GM08714 (cell line): ENCODE measurements around the gene PDE1C.

Experiments
- H3K4me3 ChIP-seq: fragments of 200-500 bp; sonication (Bioruptor generic); 2 replicates; pipeline ENCODE4 v1.5.1; 2014; ENCODE audit warnings: mild to moderate bottlenecking, low read length, inconsistent platforms
- ZNF274 ChIP-seq: IDR thresholded peaks from 2 replicates; pipeline ENCODE4 v1.6.1; 2012; ENCODE audit warnings: mild to moderate bottlenecking, low read depth, low read length

The PDE1C gene

GRCh38 chr7:31741852-31742251, 328.4 kb downstream of the PDE1C start:
- no peak for TF ChIP-seq ZNF274
- H3K4me3 ChIP-seq = no peak overlapping the region

- H3K4me3 ChIP-seq = no peak overlapping the region
- no peak for TF ChIP-seq ZNF274
Observed at GRCh38 chr7:31735991-31736982, 333.9 kb downstream of the PDE1C start.

- no peak overlapping the region for H3K4me3 ChIP-seq
- no peak for TF ChIP-seq ZNF274
Observed at GRCh38 chr7:31734456-31734855, 335.8 kb downstream of the PDE1C start.

GRCh38 chr7:31729195-31729804, 340.9 kb downstream of the PDE1C start:
- no peak overlapping the region for H3K4me3 ChIP-seq
- no peak for TF ChIP-seq ZNF274

GRCh38 chr7:31724696-31725095, 345.5 kb downstream of the PDE1C start:
- no peak for TF ChIP-seq ZNF274
- no peak overlapping the region for H3K4me3 ChIP-seq

GRCh38 chr7:31720366-31720765, 349.8 kb downstream of the PDE1C start:
- no peak for TF ChIP-seq ZNF274
- H3K4me3 ChIP-seq = no peak overlapping the region

- no peak for TF ChIP-seq ZNF274
- H3K4me3 ChIP-seq = no peak overlapping the region
Observed at GRCh38 chr7:31716355-31716754, 353.9 kb downstream of the PDE1C start.

GRCh38 chr7:31710171-31710570, 360.0 kb downstream of the PDE1C start:
- no peak overlapping the region for H3K4me3 ChIP-seq
- no peak for TF ChIP-seq ZNF274

- H3K4me3 ChIP-seq = no peak overlapping the region
Observed at GRCh38 chr7:31707089-31707488, 363.1 kb downstream of the PDE1C start.

GRCh38 chr7:31705377-31705776, 364.8 kb downstream of the PDE1C start:
- TF ChIP-seq ZNF274 = no peak
- H3K4me3 ChIP-seq = no peak overlapping the region

More at GRCh38 chr7:31707089-31707488, 363.1 kb downstream of the PDE1C start:
- no peak for TF ChIP-seq ZNF274

GRCh38 chr7:31702354-31702753, 367.9 kb downstream of the PDE1C start:
- no peak overlapping the region for H3K4me3 ChIP-seq
- no peak for TF ChIP-seq ZNF274
